ENCODE results near the gene ERCC1.

GRCh38 chr19:45446295-45446694 lies 22.6 kb upstream of the ERCC1 start:
- TF ChIP-seq CEBPB (IDR thresholded peaks at IDR 0.05; ENCODE audit: borderline replicate concordance, low read depth, low read length) = no peak
- no peak for TF ChIP-seq POLR2AphosphoS5 (IDR thresholded peaks at IDR 0.05; ENCODE audit: low read depth, low read length)
- TF ChIP-seq, protein P1, sequence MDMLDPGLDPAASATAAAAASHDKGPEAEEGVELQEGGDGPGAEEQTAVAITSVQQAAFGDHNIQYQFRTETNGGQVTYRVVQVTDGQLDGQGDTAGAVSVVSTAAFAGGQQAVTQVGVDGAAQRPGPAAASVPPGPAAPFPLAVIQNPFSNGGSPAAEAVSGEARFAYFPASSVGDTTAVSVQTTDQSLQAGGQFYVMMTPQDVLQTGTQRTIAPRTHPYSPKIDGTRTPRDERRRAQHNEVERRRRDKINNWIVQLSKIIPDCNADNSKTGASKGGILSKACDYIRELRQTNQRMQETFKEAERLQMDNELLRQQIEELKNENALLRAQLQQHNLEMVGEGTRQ (IDR thresholded peaks at IDR 0.05; ENCODE audit: low read depth, low read length) = no peak
- TF ChIP-seq, protein P1 (CRISPR knock-in tag; IDR thresholded peaks at IDR 0.05; ENCODE audit: borderline replicate concordance) = no peak
- TF ChIP-seq ZNF275 (CRISPR knock-in tag; IDR thresholded peaks at IDR 0.05; ENCODE audit: borderline replicate concordance) = no peak
- no peak for TF ChIP-seq ZBTB49 (CRISPR knock-in tag; IDR thresholded peaks at IDR 0.05; ENCODE audit: borderline replicate concordance)
- TF ChIP-seq, protein P2, sequence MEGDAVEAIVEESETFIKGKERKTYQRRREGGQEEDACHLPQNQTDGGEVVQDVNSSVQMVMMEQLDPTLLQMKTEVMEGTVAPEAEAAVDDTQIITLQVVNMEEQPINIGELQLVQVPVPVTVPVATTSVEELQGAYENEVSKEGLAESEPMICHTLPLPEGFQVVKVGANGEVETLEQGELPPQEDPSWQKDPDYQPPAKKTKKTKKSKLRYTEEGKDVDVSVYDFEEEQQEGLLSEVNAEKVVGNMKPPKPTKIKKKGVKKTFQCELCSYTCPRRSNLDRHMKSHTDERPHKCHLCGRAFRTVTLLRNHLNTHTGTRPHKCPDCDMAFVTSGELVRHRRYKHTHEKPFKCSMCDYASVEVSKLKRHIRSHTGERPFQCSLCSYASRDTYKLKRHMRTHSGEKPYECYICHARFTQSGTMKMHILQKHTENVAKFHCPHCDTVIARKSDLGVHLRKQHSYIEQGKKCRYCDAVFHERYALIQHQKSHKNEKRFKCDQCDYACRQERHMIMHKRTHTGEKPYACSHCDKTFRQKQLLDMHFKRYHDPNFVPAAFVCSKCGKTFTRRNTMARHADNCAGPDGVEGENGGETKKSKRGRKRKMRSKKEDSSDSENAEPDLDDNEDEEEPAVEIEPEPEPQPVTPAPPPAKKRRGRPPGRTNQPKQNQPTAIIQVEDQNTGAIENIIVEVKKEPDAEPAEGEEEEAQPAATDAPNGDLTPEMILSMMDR (CRISPR knock-in tag; IDR thresholded peaks at IDR 0.05) = peak; percentile 64
- no peak for TF ChIP-seq SP4 (CRISPR knock-in tag; IDR thresholded peaks at IDR 0.05)
